DOHH2 (cell line): Measurements from ENCODE around the gene KDF1.

Source experiments
- EZH2phosphoT487 ChIP-seq: fragments of 200-600 bp; sonication (generic); IDR thresholded peaks from 2 replicates; pipeline ENCODE4 v1.6.1; 2017; ENCODE audit warnings: borderline replicate concordance, mild to moderate bottlenecking, antibody characterized with exemption, low read length, moderate library complexity, mixed read lengths
- TF ChIP-seq, protein P1 (sequence below): fragments of 200-600 bp; sonication (generic); IDR thresholded peaks from one replicate; pipeline ENCODE4 v1.5.1; 2014; ENCODE audit warnings: antibody characterized with exemption, mild to moderate bottlenecking, low read depth, low read length; ENCODE audit not compliant: poor library complexity, severe bottlenecking

DNA sequence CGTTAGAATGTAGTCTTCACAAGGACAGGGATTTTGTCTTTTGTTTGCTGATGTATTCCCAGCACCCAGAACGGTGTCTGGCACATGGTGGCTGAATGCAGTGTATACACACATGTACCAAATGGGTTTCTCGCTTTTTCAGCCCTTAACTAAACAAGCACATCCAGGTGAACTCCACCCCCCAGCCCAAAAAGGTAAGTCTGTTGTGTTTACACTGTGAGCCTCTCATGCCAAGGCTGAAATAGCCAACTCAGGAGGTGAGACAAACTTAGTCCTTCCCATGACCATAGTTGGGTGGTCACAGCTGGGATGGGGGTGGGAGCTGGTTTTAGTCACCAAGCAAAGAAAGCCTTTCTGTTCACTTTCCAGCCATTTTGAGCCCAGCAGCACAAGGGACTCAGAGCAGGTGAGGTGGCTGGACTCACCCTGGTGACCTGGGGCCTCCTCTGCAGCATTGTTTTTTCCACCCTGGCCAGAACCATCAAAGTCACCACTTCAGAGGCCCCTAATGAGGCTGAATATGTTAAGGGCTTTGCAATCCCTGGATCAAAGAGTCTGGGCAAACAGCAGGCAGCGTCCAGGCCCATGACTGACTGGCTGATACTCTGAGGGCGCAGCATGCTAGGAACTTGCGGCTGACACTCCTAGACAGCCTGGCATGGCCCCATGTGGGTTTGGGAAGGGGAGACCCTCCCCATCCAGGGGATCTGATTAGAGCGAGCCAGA lies 43.6 kb upstream of the KDF1 start:
- TF ChIP-seq, protein P1, sequence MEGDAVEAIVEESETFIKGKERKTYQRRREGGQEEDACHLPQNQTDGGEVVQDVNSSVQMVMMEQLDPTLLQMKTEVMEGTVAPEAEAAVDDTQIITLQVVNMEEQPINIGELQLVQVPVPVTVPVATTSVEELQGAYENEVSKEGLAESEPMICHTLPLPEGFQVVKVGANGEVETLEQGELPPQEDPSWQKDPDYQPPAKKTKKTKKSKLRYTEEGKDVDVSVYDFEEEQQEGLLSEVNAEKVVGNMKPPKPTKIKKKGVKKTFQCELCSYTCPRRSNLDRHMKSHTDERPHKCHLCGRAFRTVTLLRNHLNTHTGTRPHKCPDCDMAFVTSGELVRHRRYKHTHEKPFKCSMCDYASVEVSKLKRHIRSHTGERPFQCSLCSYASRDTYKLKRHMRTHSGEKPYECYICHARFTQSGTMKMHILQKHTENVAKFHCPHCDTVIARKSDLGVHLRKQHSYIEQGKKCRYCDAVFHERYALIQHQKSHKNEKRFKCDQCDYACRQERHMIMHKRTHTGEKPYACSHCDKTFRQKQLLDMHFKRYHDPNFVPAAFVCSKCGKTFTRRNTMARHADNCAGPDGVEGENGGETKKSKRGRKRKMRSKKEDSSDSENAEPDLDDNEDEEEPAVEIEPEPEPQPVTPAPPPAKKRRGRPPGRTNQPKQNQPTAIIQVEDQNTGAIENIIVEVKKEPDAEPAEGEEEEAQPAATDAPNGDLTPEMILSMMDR: no peak
- TF ChIP-seq EZH2phosphoT487: no peak
